HG03095 (cell line): Measurements from ENCODE around the gene FCHO1.

Experiments
- ATAC-seq: cut with Tn5 transposase; IDR thresholded peaks from one replicate; pipeline ENCODE4 v1.9.1; 2021; ENCODE audit warnings: moderate library complexity; ENCODE audit not compliant: unreplicated experiment

FCHO1 gene

DNA sequence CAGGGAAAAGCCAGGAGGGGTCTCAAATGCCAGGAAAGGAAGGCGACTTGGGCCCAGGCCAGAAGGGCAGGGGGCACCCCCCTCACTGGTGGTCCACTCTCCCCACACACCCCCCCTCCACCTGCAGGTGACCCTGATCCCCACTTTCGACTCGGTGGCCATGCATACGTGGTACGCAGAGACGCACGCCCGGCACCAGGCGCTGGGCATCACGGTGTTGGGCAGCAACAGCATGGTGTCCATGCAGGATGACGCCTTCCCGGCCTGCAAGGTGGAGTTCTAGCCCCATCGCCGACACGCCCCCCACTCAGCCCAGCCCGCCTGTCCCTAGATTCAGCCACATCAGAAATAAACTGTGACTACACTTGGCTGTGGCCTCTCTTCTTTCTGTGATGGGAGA lies 17.1 kb upstream of the FCHO1 start:
- ATAC-seq = no peak

DNA sequence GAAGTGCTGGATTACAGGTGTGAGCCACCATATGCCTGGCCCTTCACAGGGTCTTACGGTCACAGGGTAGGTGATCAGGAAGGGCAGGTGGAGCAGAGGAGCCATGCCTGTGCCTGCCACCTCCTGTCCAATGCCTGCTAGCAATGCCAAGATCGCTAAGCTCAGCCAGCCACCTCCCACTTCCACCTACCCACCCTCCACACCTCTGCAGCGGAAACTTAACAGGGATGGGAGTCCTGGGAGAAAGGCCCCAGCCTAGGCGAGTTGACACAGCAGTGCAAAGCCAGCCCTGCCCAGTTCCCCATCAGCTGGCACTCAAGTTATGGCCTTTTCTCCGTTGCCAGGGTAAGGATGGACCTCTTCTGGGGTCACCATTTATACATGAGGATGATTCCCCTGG lies 15.9 kb upstream of the FCHO1 start:
- ATAC-seq = no peak

DNA sequence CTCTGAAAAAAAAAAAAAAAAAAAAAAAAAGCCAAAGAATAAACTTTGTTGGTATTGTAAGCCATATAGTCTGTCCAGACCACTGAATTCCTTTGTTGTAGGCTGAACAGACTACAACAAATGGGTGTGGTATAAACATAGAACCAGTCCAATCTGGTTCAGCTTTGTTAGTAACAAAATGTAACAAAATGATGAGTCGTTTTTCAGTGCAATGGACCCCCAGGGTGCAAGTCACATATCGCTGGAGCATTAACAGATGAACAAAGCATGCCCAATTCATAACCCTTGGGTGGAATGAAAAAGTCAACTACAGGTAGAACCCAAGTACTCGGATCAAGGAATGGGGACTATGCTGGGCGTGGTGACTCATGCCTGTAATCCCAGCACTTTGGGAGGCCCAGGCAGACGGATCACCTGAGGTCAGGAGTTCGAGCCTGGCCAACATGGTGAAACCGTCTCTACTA lies 13.6 kb upstream of the FCHO1 start:
- no peak for ATAC-seq

- ATAC-seq = no peak
Observed at GRCh38 chr19:17739121-17739875, 12.0 kb upstream of the FCHO1 start.

DNA sequence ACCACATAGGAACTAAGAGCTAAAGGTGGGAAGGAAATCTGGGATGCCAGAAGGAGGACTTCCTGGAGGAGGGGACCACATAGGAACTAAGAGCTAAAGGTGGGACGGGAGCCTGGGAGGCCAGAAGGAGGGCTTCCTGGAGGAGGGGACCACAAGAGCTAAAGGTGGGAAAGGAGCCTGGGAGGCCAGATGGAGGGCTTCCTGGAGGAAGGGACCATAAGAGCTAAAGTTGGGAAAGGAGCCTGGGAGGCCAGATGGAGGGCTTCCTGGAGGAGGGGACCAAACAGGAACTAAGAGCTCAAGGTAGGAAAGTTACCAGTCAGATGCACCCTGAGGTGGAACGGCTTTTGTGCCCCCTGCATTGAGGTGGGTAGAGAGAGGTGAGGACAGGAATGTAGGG lies 9.8 kb upstream of the FCHO1 start:
- no peak for ATAC-seq

- no peak for ATAC-seq
Observed at GRCh38 chr19:17743874-17744580, 7.2 kb upstream of the FCHO1 start.

DNA sequence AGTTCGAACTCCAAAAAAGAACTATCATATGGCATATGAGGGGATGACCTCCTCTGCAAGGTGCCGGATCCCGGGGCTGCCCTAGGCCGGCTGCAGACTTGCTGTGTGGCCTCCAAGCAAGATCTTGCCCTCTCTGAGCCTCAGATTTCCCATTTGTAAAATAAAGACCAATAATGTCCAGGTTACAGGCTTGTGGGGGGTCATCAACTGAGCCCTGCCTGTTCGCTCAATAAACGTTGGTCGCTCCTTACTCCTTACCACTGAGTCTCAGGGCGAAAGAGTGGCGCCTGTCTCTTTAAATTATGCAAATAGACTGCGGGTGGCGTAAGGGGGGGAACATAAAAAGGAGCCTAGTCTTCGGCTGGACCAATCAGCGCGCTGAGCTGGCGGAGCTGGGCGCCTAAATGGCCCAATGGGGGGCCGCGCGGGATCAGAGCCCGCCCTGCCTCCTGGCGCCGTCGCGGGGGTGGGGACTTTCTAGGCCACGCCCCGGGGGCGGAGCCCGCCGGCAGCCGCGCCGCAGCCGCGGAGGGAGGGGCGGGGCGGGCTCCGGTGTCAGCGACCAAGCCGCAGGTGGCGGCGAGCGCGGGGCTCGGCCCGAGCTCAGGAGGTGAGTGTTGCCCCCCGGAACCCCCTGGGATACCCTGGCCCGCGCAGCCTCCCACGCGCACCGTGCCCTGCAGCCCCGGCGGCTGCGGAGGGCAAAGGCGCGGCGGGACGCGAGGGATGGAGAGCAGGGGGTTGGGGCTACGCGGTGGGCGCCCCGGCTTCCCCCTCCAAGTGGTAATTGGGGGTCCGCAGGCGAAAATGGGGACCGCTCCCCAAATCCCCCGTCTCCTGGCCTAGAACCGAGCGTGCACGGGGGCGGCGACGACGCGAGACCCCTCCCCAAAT lies 3.8 kb upstream of the FCHO1 start:
- peak; percentile 48 for ATAC-seq

DNA sequence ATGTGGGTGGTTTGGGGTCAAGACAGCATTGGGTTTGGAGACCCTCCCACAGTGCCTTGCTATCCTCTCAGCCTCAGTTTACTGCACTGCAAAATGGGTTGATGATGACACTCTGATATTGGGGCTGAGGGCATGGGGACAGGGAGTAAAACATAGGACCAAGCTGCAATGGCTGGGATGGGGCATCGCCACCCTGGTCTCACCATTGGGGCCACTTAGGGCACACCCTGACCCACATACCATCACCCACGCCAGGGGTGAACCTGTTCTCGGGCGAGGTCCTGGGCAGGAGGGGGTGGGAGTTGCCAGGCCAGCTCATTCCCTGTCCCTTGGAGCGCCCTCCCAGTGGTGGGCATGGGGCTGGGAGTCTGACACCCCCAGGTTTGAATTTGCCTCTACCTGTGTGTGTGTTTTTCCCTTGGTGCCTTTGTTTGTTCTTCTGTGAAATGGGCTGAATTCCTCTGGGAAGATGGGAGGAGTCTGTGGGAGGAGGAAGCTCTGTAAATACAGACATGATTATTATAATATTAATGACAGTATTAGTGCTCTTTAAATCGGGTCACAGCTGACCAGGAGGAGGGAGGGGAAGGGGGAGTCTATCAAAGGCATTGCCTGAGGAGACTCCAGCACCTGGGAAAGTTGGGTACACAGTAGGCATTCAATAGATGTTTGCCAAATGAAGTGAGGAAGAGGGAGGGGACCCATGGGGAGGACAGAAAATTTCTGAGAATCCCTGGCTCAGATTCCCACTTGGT lies 2.2 kb upstream of the FCHO1 start:
- no peak for ATAC-seq

GRCh38 chr19:17749912-17750317 lies 1.4 kb upstream of the FCHO1 start:
- no peak for ATAC-seq

DNA sequence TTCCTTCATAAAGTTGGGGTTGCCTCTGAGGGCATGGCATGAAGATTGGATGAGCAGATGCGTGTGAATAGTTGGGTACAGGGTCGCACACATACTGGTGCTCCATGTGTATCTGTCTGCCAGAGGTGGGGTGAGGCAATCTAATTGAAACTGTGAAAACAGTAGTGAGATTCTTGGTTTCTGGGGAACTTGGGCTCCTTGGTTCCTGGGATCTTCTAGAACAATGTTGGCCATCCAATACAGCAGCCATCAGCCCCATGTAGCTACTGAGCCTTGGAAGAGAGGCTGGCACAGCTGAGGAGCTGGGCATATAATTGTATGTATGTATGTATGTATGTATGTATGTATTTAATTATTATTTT lies 616 bp downstream of the FCHO1 start:
- no peak for ATAC-seq

- no peak for ATAC-seq
Observed at GRCh38 chr19:17752865-17753639, 1.8 kb downstream of the FCHO1 start.

DNA sequence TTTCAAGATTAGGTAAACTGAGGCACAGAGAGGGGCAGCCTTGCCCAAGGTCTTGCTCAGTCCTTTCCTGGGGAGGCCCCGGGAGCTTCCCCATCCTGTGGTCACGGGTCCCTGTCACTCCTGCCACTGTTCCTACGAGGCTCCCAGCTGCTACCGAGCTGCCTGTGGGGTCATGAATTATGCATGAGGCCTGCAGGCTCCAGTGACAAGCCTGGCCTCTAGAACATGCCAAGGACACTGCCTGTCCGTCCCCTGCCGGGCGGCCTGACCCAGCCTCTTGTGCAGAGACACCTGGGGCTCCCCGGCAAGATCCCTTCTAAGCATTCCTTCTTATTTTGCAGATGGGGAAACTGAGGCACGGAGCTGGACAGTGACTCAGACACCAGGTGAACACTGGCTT lies 2.7 kb downstream of the FCHO1 start:
- ATAC-seq = no peak

DNA sequence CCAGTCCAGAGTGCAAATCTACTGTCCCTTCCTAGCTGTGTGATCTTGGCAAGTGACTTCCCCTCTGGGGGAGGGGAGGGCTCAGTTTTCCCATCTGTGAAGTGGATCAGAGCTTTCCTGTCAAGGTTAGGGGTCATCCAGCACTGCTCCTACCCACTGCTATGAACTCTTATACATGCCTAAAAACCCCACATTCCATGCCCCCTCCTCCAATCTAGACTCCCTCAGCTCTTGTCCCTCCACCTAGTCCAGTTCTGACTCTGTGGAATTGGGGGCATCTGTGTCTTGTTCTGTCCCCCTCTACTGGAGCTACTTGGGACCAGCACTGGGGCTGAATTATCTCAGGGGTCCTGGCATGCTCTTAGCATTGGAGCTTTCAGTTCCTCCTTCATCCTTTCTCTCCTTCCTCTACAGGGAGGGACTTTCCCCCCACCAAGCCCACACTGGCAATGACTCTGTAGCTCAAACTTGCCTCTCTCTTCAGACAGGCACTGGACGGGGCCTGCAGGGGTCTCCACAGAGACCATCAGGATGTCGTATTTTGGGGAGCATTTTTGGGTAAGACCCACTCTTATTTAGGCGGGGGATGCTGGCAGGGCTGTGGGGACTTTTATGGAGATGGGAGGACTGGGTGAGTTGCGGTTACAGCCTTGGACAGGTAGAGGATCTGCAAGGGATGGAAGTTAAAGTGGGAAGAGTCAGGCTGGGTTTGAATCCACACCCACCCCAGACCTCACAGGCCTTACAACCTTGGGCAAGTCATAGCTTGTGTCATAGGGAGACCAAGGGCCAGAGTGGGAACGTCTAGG lies 3.6 kb downstream of the FCHO1 start:
- peak; percentile 48 for ATAC-seq

DNA sequence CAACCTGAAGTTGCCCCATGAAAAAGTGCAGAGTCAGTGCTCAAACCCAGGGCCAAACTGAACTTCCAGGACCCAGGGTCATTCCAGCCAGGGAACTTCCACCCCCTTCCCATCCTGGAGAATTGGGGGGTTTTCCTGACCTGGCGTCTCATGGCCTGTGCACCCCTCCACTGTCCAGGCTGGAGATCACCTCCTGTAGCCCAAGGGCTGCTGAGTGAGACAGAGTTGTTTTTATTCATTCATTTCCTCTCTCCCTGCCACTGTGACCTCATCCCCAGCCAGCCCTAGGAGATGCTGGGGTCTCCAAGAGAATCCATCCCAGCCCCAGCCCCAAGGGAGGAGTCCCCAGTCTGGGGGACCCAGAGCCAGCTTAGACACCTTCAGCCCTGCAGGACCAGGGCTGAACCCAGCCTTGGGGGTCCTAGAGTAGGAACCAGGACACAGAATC lies 4.2 kb downstream of the FCHO1 start:
- no peak for ATAC-seq

- no peak for ATAC-seq
Observed at GRCh38 chr19:17755977-17756670, 4.8 kb downstream of the FCHO1 start.

DNA sequence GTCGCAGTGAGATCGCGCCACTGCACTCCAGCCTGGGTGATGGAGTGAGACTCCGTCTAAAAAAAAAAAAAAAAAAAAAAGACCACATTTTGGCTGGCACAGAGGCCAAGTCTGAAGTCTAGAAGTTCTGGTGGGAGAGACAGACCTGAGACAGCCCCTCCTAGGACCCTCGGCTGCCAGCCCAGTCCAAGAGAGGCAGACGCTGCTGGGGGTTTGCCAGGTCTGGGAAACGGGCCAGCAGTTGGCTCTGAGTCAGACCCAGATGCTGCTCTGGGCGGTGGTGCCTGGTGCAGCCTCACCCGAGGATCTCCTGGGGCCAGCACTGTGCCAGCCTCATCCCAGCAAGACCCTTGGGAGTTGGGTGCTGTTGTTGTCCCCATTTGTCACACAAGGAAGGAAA lies 5.8 kb downstream of the FCHO1 start:
- no peak for ATAC-seq

GRCh38 chr19:17758515-17758914 lies 7.2 kb downstream of the FCHO1 start:
- ATAC-seq = no peak

DNA sequence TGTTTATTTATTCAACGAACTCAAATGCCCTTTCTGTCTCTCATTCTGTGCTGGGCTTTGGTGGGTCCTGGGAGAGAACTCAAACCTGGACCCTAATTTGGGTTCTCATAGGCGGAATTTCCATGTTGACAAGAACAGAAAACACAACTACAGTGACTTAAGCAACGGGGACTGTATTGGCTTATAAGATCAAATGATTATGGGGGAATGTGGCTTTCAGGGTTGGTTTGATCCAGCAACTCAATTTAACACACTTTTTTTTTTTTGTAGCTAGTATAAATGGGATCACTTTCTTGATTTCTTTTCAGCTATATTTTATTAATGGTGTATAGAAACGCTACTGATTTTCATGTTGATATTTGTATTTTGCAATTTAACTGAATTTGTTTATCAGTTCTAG lies 9.9 kb downstream of the FCHO1 start:
- no peak for ATAC-seq
